HUDEP-2 (cell line): ENCODE measurements around the gene KDM5B.
"Not testable (repeated sequence)": the region's sequence is repeated elsewhere in the genome, so short reads cannot be mapped to it uniquely, and the experiment has no call there.

Experiments
- DNase-seq, 76 experiments: peaks; one replicate each; lab custom pipeline; 2025; ENCODE audit not compliant: unreplicated experiment in 76 of 76; lab: John Stamatoyannopoulos, UW

KDM5B gene

GRCh38 chr1:202723046-202723445 is 85.2 kb downstream of the KDM5B start:
- not testable (repeated sequence) for DNase-seq

- no peak for DNase-seq
Measured at GRCh38 chr1:202716654-202717053, 91.6 kb downstream of the KDM5B start.

GRCh38 chr1:202714202-202714601 is 94.0 kb downstream of the KDM5B start:
- not testable (repeated sequence) for DNase-seq

GRCh38 chr1:202713110-202713509 is 95.1 kb downstream of the KDM5B start:
- DNase-seq: no peak

GRCh38 chr1:202711949-202712635 is 96.1 kb downstream of the KDM5B start:
- no peak for DNase-seq

GRCh38 chr1:202710070-202711045 is 97.9 kb downstream of the KDM5B start, which contains the start of gene SYT2:
SYT2 (minus strand) TSS chr1:202710454; CDS start chr1:202605772, 104,682 bp downstream.
- DNase-seq: peak in 7 of 76 experiments; percentile 3 to 27 (median 5)

GRCh38 chr1:202709276-202710041 is 98.8 kb downstream of the KDM5B start:
- DNase-seq: no peak

GRCh38 chr1:202708456-202709275 is 99.6 kb downstream of the KDM5B start:
- no peak for DNase-seq

- no peak for DNase-seq
Measured at GRCh38 chr1:202706851-202707250, 101.4 kb downstream of the KDM5B start.

- no peak for DNase-seq
Measured at GRCh38 chr1:202704601-202705000, 103.6 kb downstream of the KDM5B start.

- DNase-seq: no peak
Measured at GRCh38 chr1:202703191-202703590, 105.0 kb downstream of the KDM5B start.

GRCh38 chr1:202702088-202702487 is 106.1 kb downstream of the KDM5B start:
- no peak for DNase-seq

- no peak for DNase-seq
Measured at GRCh38 chr1:202701200-202701599, 107.0 kb downstream of the KDM5B start.

- no peak for DNase-seq
Measured at GRCh38 chr1:202700061-202700460, 108.2 kb downstream of the KDM5B start.

- no peak for DNase-seq
Measured at GRCh38 chr1:202698276-202698675, 109.9 kb downstream of the KDM5B start.

GRCh38 chr1:202697038-202697437 is 111.2 kb downstream of the KDM5B start:
- no peak for DNase-seq

GRCh38 chr1:202694314-202694713 is 113.9 kb downstream of the KDM5B start:
- no peak for DNase-seq

- DNase-seq: peak in 61 of 76 experiments; percentile 5 to 72 (median 37)
Measured at GRCh38 chr1:202692959-202693555, 115.2 kb downstream of the KDM5B start.

- no peak for DNase-seq
Measured at GRCh38 chr1:202691816-202692215, 116.4 kb downstream of the KDM5B start.
